ENCODE data around the gene ZFX. TPM values are rescaled to one million over a fixed set of nuclear protein-coding genes. Genes with fewer than 3 reads are reported as not detected.
A peak's percentile ranks its signal among the peaks of the same experiment; 100 is the strongest.

Gene ZFX
- total and polyA plus RNA-seq, 3 donors from 2014 or later, result 10.8 to 45.1 (median 38.5) TPM

DNA sequence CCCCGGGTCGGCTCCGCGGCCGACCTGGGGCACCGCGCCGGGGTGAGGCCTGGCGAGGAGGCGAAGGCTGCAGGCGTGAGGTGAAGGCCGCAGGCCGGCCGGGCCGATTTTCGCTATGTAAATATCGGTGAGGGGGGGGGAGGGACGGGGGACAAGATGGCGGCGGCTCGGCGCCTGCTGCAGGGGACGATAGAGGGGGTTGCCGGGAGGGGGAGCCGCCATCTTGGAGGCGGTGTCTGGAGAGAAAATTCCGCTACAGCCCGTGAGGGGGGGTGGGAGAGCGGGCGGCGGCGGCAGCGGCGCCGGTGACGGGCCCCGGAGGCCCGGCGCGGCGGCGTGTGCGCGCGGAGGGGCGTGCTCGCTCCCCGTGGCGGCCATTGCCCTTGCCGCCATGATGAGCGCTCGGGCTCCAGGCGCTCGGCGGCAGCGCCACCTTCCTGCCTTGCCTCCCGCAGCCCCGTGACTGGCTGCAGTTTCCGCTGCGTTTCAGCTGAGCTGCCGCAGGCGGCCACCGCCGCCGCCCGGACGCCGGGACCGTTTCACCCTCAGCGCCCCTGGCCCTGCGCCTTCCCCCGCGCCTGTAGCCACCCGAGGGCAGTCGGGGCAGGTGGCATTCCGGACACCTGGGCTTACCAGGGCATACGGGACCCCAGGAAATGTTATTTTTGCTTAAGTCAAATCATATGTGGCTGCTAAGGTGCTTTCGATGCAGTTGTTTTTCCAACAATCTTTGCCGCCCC is 692 bp downstream of the ZFX start:
- TF ChIP-seq, protein P1, sequence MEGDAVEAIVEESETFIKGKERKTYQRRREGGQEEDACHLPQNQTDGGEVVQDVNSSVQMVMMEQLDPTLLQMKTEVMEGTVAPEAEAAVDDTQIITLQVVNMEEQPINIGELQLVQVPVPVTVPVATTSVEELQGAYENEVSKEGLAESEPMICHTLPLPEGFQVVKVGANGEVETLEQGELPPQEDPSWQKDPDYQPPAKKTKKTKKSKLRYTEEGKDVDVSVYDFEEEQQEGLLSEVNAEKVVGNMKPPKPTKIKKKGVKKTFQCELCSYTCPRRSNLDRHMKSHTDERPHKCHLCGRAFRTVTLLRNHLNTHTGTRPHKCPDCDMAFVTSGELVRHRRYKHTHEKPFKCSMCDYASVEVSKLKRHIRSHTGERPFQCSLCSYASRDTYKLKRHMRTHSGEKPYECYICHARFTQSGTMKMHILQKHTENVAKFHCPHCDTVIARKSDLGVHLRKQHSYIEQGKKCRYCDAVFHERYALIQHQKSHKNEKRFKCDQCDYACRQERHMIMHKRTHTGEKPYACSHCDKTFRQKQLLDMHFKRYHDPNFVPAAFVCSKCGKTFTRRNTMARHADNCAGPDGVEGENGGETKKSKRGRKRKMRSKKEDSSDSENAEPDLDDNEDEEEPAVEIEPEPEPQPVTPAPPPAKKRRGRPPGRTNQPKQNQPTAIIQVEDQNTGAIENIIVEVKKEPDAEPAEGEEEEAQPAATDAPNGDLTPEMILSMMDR (IDR thresholded peaks at IDR 0.05), result peak; percentile 13 to 53 (median 52)
- TF ChIP-seq POLR2A (IDR thresholded peaks at IDR 0.05), result no peak
- H3K9me3 ChIP-seq, result no peaks in the 10 kb centered on the region
- peak overlapping the region; percentile 95 to 96 for H3K27ac ChIP-seq
- no peaks in the 10 kb centered on the region for H3K36me3 ChIP-seq (ENCODE audit: low read depth, missing control alignments)
- DNase-seq, result peak; percentile 87
- intact Hi-C loops (cut with DNase I; ENCODE audit: low total_unique reads), result no loop called here
- 0 to 2% methylated on average over 2 to 31 of the region's 79 CpGs for WGBS, 2 donors
- H3K4me1 ChIP-seq, result peaks cover 8% of the 10 kb centered on the region
- H3K4me3 ChIP-seq, result peak overlapping the region; percentile 59 to 73
- no peaks in the 10 kb centered on the region for H3K27me3 ChIP-seq

DNA sequence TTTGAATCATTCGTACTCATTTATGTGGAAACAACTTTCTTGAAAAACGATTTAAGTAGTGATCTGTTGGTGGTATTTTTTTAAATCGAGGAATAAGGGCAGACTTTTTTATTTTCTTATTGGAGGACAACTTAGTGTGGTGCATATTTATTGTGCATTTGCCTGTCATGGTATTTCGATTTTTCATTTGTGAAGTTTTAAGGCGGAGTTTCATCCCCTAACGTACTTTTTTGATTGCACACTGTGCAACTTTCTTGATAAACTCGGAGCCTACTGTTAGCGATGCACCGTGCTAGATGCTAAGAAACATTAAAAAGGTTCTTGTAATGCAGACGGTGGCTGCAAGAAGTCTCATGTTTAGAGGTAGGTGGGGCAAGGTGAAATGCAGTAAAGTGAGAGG is 1.4 kb downstream of the ZFX start:
- peak overlapping the region; percentile 95 to 96 for H3K27ac ChIP-seq
- 1 to 2% methylated on average over 10 of the region's 10 CpGs for WGBS, 2 donors
- no peaks in the 10 kb centered on the region for H3K36me3 ChIP-seq (ENCODE audit: low read depth, missing control alignments)
- DNase-seq, result no peak
- intact Hi-C loops (cut with DNase I; ENCODE audit: low total_unique reads), result no loop called here
- H3K9me3 ChIP-seq, result no peaks in the 10 kb centered on the region
- H3K4me3 ChIP-seq, result peak overlapping the region; percentile 59 to 73
- TF ChIP-seq, protein P1 (IDR thresholded peaks at IDR 0.05), result no peak
- no peak for TF ChIP-seq POLR2A (IDR thresholded peaks at IDR 0.05)
- peaks cover 4% of the 10 kb centered on the region for H3K4me1 ChIP-seq
- H3K27me3 ChIP-seq, result no peaks in the 10 kb centered on the region

DNA sequence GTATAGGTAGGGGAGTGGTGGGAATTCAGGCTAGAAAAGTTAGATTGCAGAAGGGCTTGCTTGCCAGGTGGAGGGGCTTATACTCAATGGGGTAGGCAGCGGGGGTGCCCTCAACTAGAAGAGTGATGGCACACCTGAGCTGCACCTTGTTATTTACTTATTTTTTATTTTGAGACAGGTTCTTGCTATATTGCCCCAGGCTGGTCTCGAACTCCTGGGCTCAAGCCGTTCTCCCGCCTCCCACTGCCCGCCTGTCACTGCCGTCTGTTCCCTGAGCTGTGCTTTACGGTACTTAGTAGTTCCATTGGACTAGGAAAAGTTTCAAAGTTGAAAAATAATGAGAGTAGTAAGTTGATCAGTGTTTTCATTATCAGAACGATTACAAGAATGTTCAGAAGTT is 2.0 kb downstream of the ZFX start:
- Histone ChIP-seq H3K9me3 (no peaks in the 10 kb centered on the region), H3K4me1 (no peaks in the 10 kb centered on the region), H3K27ac (peak overlapping the region; percentile 95 to 96), H3K27me3 (no peaks in the 10 kb centered on the region), H3K4me3 (peak overlapping the region; percentile 59 to 73), H3K36me3 (ENCODE audit: low read depth, missing control alignments) (no peaks in the 10 kb centered on the region)
- intact Hi-C loops (cut with DNase I; ENCODE audit: low total_unique reads), result no loop called here
- TF ChIP-seq, protein P1 (IDR thresholded peaks at IDR 0.05), result no peak
- no peak for TF ChIP-seq POLR2A (IDR thresholded peaks at IDR 0.05)
- peak; percentile 29 for DNase-seq
- WGBS, 2 donors, result 7 to 11% methylated on average over 8 of the region's 8 CpGs

GRCh38 chrX:24153178-24153795 is 3.8 kb downstream of the ZFX start:
- Histone ChIP-seq H3K27ac (peak overlapping the region; percentile 44 to 95), H3K4me3 (no peak overlapping the region), H3K27me3 (no peaks in the 10 kb centered on the region), H3K4me1 (no peaks in the 10 kb centered on the region), H3K36me3 (ENCODE audit: low read depth, missing control alignments) (no peaks in the 10 kb centered on the region), H3K9me3 (no peaks in the 10 kb centered on the region)
- intact Hi-C loops (cut with DNase I; ENCODE audit: low total_unique reads), result no loop called here
- no peak for TF ChIP-seq POLR2A (IDR thresholded peaks at IDR 0.05)
- TF ChIP-seq, protein P1 (IDR thresholded peaks at IDR 0.05), result no peak
- 7 to 10% methylated on average over 4 of the region's 4 CpGs for WGBS, 2 donors
- peak; percentile 28 for DNase-seq

Measured in testis (tissue), 3 donors.